HG03025 (cell line): ENCODE data around the gene KLHL3.

Experiments
- ATAC-seq: cut with Tn5 transposase; IDR thresholded peaks from one replicate; pipeline ENCODE4 v1.9.1; 2021; ENCODE audit warnings: mild to moderate bottlenecking, moderate library complexity; ENCODE audit not compliant: unreplicated experiment, low FRiP score

KLHL3 gene

GRCh38 chr5:137747848-137748247, 12.0 kb upstream of the KLHL3 start:
- ATAC-seq: no peak

- no peak for ATAC-seq
Measured at GRCh38 chr5:137743031-137743640, 7.2 kb upstream of the KLHL3 start.

GRCh38 chr5:137741718-137742117, 5.8 kb upstream of the KLHL3 start:
- no peak for ATAC-seq

- no peak for ATAC-seq
Measured at GRCh38 chr5:137739737-137740136, 3.8 kb upstream of the KLHL3 start.

GRCh38 chr5:137738947-137739346, 3.1 kb upstream of the KLHL3 start:
- ATAC-seq: no peak

GRCh38 chr5:137737349-137738131, 1.7 kb upstream of the KLHL3 start:
- no peak for ATAC-seq

- no peak for ATAC-seq
Measured at GRCh38 chr5:137736496-137736895, 607 bp upstream of the KLHL3 start.

- no peak for ATAC-seq
Measured at GRCh38 chr5:137734962-137735554, 831 bp downstream of the KLHL3 start.

GRCh38 chr5:137734331-137734730, 1.6 kb downstream of the KLHL3 start:
- no peak for ATAC-seq

GRCh38 chr5:137733922-137734321, 2.0 kb downstream of the KLHL3 start:
- ATAC-seq: no peak

- no peak for ATAC-seq
Measured at GRCh38 chr5:137733006-137733405, 2.9 kb downstream of the KLHL3 start.

GRCh38 chr5:137731176-137731575, 4.7 kb downstream of the KLHL3 start:
- no peak for ATAC-seq

GRCh38 chr5:137730336-137730735, 5.6 kb downstream of the KLHL3 start:
- no peak for ATAC-seq

- ATAC-seq: no peak
Measured at GRCh38 chr5:137728048-137728447, 7.8 kb downstream of the KLHL3 start.

- no peak for ATAC-seq
Measured at GRCh38 chr5:137727623-137728022, 8.3 kb downstream of the KLHL3 start.

GRCh38 chr5:137724251-137724650, 11.6 kb downstream of the KLHL3 start:
- ATAC-seq: no peak

- ATAC-seq: no peak
Measured at GRCh38 chr5:137718611-137719010, 17.3 kb downstream of the KLHL3 start.

- no peak for ATAC-seq
Measured at GRCh38 chr5:137716337-137716736, 19.6 kb downstream of the KLHL3 start.

- no peak for ATAC-seq
Measured at GRCh38 chr5:137715456-137715855, 20.4 kb downstream of the KLHL3 start.

- ATAC-seq: no peak
Measured at GRCh38 chr5:137714946-137715345, 20.9 kb downstream of the KLHL3 start.

- ATAC-seq: no peak
Measured at GRCh38 chr5:137714494-137714893, 21.4 kb downstream of the KLHL3 start.

- ATAC-seq: no peak
Measured at GRCh38 chr5:137712139-137712667, 23.7 kb downstream of the KLHL3 start.
